GM18498 (cell line): Measurements from ENCODE around the gene EXOC6.
"Not testable (repeated sequence)": the region's sequence is repeated elsewhere in the genome, so short reads cannot be mapped to it uniquely, and the experiment has no call there.

Experiments
- ATAC-seq: cut with Tn5 transposase; IDR thresholded peaks from one replicate; pipeline ENCODE4 v1.9.1; 2021; ENCODE audit warnings: mild to moderate bottlenecking, moderate library complexity; ENCODE audit not compliant: unreplicated experiment

The EXOC6 gene

DNA sequence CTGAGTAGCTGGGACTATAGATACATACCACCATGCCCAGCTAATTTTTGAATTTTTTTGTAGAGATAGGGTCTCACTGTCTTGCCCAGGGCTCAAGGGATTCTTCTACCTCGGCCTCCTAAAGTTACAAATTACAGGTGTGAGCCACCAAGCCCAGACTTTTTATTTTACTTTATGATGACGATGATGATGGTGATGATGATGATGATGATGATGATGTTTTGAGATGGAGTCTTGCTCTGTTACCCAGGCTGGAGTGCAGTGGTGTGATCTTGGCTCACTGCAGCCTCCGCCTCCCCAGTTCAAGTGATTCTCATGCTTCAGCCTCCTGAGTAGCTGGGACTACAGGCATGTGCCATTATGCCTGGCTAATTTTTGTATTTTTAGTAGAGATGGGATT lies 252.8 kb downstream of the EXOC6 start:
- not testable (repeated sequence) for ATAC-seq

DNA sequence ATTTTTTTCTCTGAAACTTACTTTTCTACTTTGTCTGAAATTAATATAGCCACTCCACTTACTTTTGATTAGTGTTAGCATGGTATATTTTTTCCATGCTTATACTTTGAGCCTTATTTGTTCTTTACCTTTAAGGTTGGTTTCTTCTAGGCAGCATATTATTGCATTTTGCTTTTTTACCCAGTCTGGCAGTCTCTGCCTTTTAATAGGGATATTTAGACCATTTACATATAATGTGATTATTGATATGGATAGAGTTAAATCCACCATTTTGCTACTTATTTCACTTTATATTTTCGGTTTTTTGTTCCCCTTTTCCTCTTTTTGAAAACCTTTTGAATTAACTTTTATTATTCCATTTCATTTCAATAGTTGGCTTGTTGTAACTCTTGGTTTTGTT lies 255.6 kb downstream of the EXOC6 start:
- no peak for ATAC-seq

DNA sequence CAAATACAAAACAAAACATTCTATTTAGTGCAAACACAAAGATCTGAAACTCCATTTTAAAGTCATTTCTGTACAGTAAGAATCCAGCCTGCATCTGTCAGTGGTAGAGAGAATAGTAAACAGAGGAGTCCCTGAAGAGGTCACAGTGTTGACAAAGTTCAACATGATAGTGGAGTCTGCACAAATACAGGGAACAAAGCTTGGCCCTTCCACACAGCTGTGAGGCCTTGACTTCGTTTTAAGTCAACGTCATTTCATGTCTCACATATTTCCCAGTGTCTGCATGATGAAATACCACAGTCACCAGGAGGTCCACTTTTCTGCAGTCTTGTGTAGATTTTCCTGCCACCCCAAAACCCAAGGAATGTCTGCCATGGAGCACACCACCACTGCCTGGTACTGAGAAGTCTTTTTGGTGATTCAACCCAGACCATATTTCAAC lies 258.3 kb downstream of the EXOC6 start:
- peak; percentile 39 for ATAC-seq
